WTC11 (cell line): ENCODE measurements around the gene AOX1. TPM values are rescaled to one million over a fixed set of nuclear protein-coding genes. Genes with fewer than 3 reads are reported as not detected.

Experiments used
- ATAC-seq: fragments of 200-7000 bp; cut with Tn5 transposase; 2 replicates; pipeline ENCODE4 v1.10.0; 2021; ENCODE audit warnings: mild to moderate bottlenecking, moderate library complexity
- CTCF ChIA-PET: fragments of 300-600 bp; sonication (Branson Sonifier 250); formaldehyde crosslinking; loops from one replicate; lab custom pipeline; 2021; ENCODE audit warnings: antibody characterized with exemption; lab: Charles Lee
- POLR2A ChIA-PET: fragments of 350-600 bp; sonication (Branson Sonifier 250); formaldehyde crosslinking; loops from one replicate; lab custom pipeline; 2021; ENCODE audit warnings: antibody characterized with exemption; lab: Charles Lee
- DNase-seq: peaks from one replicate; pipeline ENCODE4 v3.0.0; 2021; ENCODE audit warnings: low spot score
- H3K27ac Mint-ChIP-seq: 2 replicates; pipeline ENCODE4 v1.8.0; 2021; ENCODE audit warnings: mixed read lengths
- H3K27me3 Mint-ChIP-seq: 2 replicates; pipeline ENCODE4 v1.8.0; 2021; ENCODE audit warnings: low read depth, mild to moderate bottlenecking, moderate library complexity, mixed read lengths
- H3K36me3 Mint-ChIP-seq: 2 replicates; pipeline ENCODE4 v1.8.0; 2021; ENCODE audit warnings: mixed read lengths
- H3K4me1 Mint-ChIP-seq: 2 replicates; pipeline ENCODE4 v1.8.0; 2022; ENCODE audit warnings: mixed read lengths
- H3K4me3 Mint-ChIP-seq: 2 replicates; pipeline ENCODE4 v1.8.0; 2021; ENCODE audit warnings: mild to moderate bottlenecking, moderate library complexity, mixed read lengths
- H3K9me3 Mint-ChIP-seq: 2 replicates; pipeline ENCODE4 v1.8.0; 2021; ENCODE audit warnings: mixed read lengths
- AR ChIP-seq: fragments of 250-450 bp; sonication (Bioruptor Pico); IDR thresholded peaks from 2 replicates; pipeline ENCODE4 v1.9.0; 2021; ENCODE audit warnings: mild to moderate bottlenecking
- CTCF ChIP-seq: fragments of 200-600 bp; IDR thresholded peaks from 2 replicates; pipeline ENCODE4 v1.8.0; 2022; ENCODE audit warnings: antibody characterized with exemption
- E2F1 ChIP-seq: sonication (generic); formaldehyde crosslinking; IDR thresholded peaks from 2 replicates; pipeline ENCODE4 v1.8.0; 2022; ENCODE audit warnings: mild to moderate bottlenecking, missing genetic modification reagents
- FOXP4 ChIP-seq: sonication (generic); formaldehyde crosslinking; IDR thresholded peaks from 2 replicates; pipeline ENCODE4 v1.8.0; 2022; ENCODE audit warnings: mild to moderate bottlenecking, missing genetic modification reagents
- GRHL2 ChIP-seq: fragments of 250-450 bp; sonication (Bioruptor Pico); IDR thresholded peaks from 2 replicates; pipeline ENCODE4 v1.8.0; 2022; ENCODE audit warnings: mild to moderate bottlenecking, moderate library complexity; ENCODE audit not compliant: insufficient replicate concordance, severe bottlenecking
- HMGXB4 ChIP-seq: sonication (generic); formaldehyde crosslinking; IDR thresholded peaks from 2 replicates; pipeline ENCODE4 v1.8.1; 2023; ENCODE audit warnings: mild to moderate bottlenecking, moderate library complexity, missing genetic modification reagents
- JAZF1 ChIP-seq: fragments of 250-450 bp; sonication (Bioruptor Pico); IDR thresholded peaks from 2 replicates; pipeline ENCODE4 v1.9.0; 2021; ENCODE audit warnings: moderate library complexity, mild to moderate bottlenecking, inconsistent platforms
- PRDM15 ChIP-seq: sonication (generic); formaldehyde crosslinking; IDR thresholded peaks from 2 replicates; pipeline ENCODE4 v1.8.0; 2022; ENCODE audit warnings: missing genetic modification reagents
- SOX15 ChIP-seq: fragments of 250-450 bp; sonication (Bioruptor Pico); IDR thresholded peaks from 2 replicates; pipeline ENCODE4 v1.9.0; 2021; ENCODE audit warnings: mild to moderate bottlenecking
- ZNF121 ChIP-seq: sonication (generic); formaldehyde crosslinking; IDR thresholded peaks from 2 replicates; pipeline ENCODE4 v1.8.0; 2023; ENCODE audit warnings: missing genetic modification reagents
- ZNF138 ChIP-seq: sonication (generic); formaldehyde crosslinking; conservative IDR thresholded peaks from 2 replicates; pipeline ENCODE4 v1.8.1; 2022; ENCODE audit warnings: mild to moderate bottlenecking, moderate library complexity, missing genetic modification reagents
- ZNF219 ChIP-seq: sonication (generic); formaldehyde crosslinking; IDR thresholded peaks from 2 replicates; pipeline ENCODE4 v1.8.0; 2023; ENCODE audit warnings: missing genetic modification reagents, mild to moderate bottlenecking, borderline replicate concordance
- ZNF263 ChIP-seq: sonication (generic); formaldehyde crosslinking; IDR thresholded peaks from 2 replicates; pipeline ENCODE4 v1.8.1; 2022; ENCODE audit warnings: low read depth, mild to moderate bottlenecking, moderate library complexity, missing genetic modification reagents
- ZNF317 ChIP-seq: sonication (generic); formaldehyde crosslinking; IDR thresholded peaks from 2 replicates; pipeline ENCODE4 v1.8.1; 2023; ENCODE audit warnings: low read depth, mild to moderate bottlenecking, moderate library complexity, missing genetic modification reagents, borderline replicate concordance
- ZNF416 ChIP-seq: fragments of 250-450 bp; sonication (Bioruptor Pico); IDR thresholded peaks from 2 replicates; pipeline ENCODE4 v1.9.0; 2021; ENCODE audit warnings: mild to moderate bottlenecking, inconsistent platforms
- ZNF423 ChIP-seq: fragments of 250-450 bp; sonication (Bioruptor Pico); IDR thresholded peaks from 2 replicates; pipeline ENCODE4 v2.1.2; 2022; ENCODE audit warnings: mild to moderate bottlenecking, moderate library complexity
- ZNF671 ChIP-seq: fragments of 250-450 bp; sonication (Bioruptor Pico); IDR thresholded peaks from 2 replicates; pipeline ENCODE4 v1.8.0; 2021; ENCODE audit warnings: mild to moderate bottlenecking
- total RNA-seq: library from RNA; stranded (reverse); gene quantifications from 3 replicates; pipeline ENCODE4 v1.2.3, GENCODE V29; 2021

The AOX1 gene
- total RNA-seq, 1 experiment from 2014 or later = 4.8 TPM

GRCh38 chr2:200687922-200688920 is 102.4 kb downstream of the AOX1 start:
- Mint-ChIP-seq H3K9me3 (peaks cover 7% of the 10 kb centered on the region), H3K27ac (no peak overlapping the region), H3K4me3 (no peak overlapping the region)
- DNase-seq = no peak
- no peak for ATAC-seq
- TF ChIP-seq ZNF138 (no peak), ZNF263 (CRISPR knock-in tag) (no peak), CTCF (no peak), PRDM15 (CRISPR knock-in tag) (no peak), ZNF219 (CRISPR knock-in tag) (no peak), ZNF121 (CRISPR knock-in tag) (no peak), E2F1 (CRISPR knock-in tag) (no peak), ZNF416 (CRISPR knock-in tag) (no peak), JAZF1 (no peak), SOX15 (CRISPR knock-in tag) (no peak), ZNF423 (CRISPR knock-in tag) (no peak), AR (CRISPR knock-in tag) (no peak), ZNF671 (no peak), ZNF317 (CRISPR knock-in tag) (no peak), GRHL2 (CRISPR knock-in tag) (no peak), FOXP4 (CRISPR knock-in tag) (no peak), HMGXB4 (no peak)
- TF ChIP-seq, all 79 proteins: peak for 0
- CTCF ChIA-PET = no interaction called here
- H3K27me3 Mint-ChIP-seq = no peaks in the 10 kb centered on the region; the same call in none of the 2 replicates
- POLR2A ChIA-PET = no interaction called here
- H3K36me3 Mint-ChIP-seq = peaks cover 7% of the 10 kb centered on the region
- no peaks in the 10 kb centered on the region for H3K4me1 Mint-ChIP-seq
